ENCODE measurements around the gene RCC2.
"Not testable (repeated sequence)": the region's sequence is repeated elsewhere in the genome, so short reads cannot be mapped to it uniquely, and the experiment has no call there.

The RCC2 gene

GRCh38 chr1:17439250-17440073, at the start of gene RCC2:
Gene RCC2, minus strand, starts transcription at chr1:17439677. Its CDS starts 1,163 bp downstream, at chr1:17438514.
- peak; percentile 46 to 52 for DNase-seq (ENCODE audit: low read depth in 2 of 2)

- DNase-seq (ENCODE audit: low read depth in 2 of 2): no peak
Observed at GRCh38 chr1:17486242-17486641, 46.8 kb upstream of the RCC2 start.

- DNase-seq (ENCODE audit: low read depth in 2 of 2): no peak
Observed at GRCh38 chr1:17485281-17485680, 45.8 kb upstream of the RCC2 start.

GRCh38 chr1:17481981-17482380, 42.5 kb upstream of the RCC2 start:
- DNase-seq (ENCODE audit: low read depth in 2 of 2): not testable (repeated sequence)

- DNase-seq (ENCODE audit: low read depth in 2 of 2): no peak
Observed at GRCh38 chr1:17480846-17481245, 41.4 kb upstream of the RCC2 start.

GRCh38 chr1:17475752-17476151, 36.3 kb upstream of the RCC2 start:
- DNase-seq (ENCODE audit: low read depth in 2 of 2): no peak

- DNase-seq (ENCODE audit: low read depth in 2 of 2): not testable (repeated sequence)
Observed at GRCh38 chr1:17474836-17475555, 35.5 kb upstream of the RCC2 start.

- no peak for DNase-seq (ENCODE audit: low read depth in 2 of 2)
Observed at GRCh38 chr1:17472814-17473213, 33.3 kb upstream of the RCC2 start.

GRCh38 chr1:17471393-17471792, 31.9 kb upstream of the RCC2 start:
- DNase-seq (ENCODE audit: low read depth in 2 of 2): no peak

- DNase-seq (ENCODE audit: low read depth in 2 of 2): no peak
Observed at GRCh38 chr1:17470021-17470799, 30.7 kb upstream of the RCC2 start.

- DNase-seq (ENCODE audit: low read depth in 2 of 2): not testable (repeated sequence)
Observed at GRCh38 chr1:17468357-17469265, 29.1 kb upstream of the RCC2 start.

GRCh38 chr1:17466359-17466758, 26.9 kb upstream of the RCC2 start:
- DNase-seq (ENCODE audit: low read depth in 2 of 2): no peak

- no peak for DNase-seq (ENCODE audit: low read depth in 2 of 2)
Observed at GRCh38 chr1:17465228-17465627, 25.8 kb upstream of the RCC2 start.

GRCh38 chr1:17463991-17464390, 24.5 kb upstream of the RCC2 start:
- no peak for DNase-seq (ENCODE audit: low read depth in 2 of 2)

- no peak for DNase-seq (ENCODE audit: low read depth in 2 of 2)
Observed at GRCh38 chr1:17462669-17463068, 23.2 kb upstream of the RCC2 start.

- no peak for DNase-seq (ENCODE audit: low read depth in 2 of 2)
Observed at GRCh38 chr1:17460219-17460618, 20.7 kb upstream of the RCC2 start.

- no peak for DNase-seq (ENCODE audit: low read depth in 2 of 2)
Observed at GRCh38 chr1:17458794-17459193, 19.3 kb upstream of the RCC2 start.

- no peak for DNase-seq (ENCODE audit: low read depth in 2 of 2)
Observed at GRCh38 chr1:17452686-17453085, 13.2 kb upstream of the RCC2 start.

- DNase-seq (ENCODE audit: low read depth in 2 of 2): not testable (repeated sequence)
Observed at GRCh38 chr1:17452203-17452602, 12.7 kb upstream of the RCC2 start.

GRCh38 chr1:17451731-17452130, 12.3 kb upstream of the RCC2 start:
- no peak for DNase-seq (ENCODE audit: low read depth in 2 of 2)

GRCh38 chr1:17447501-17447992, 8.1 kb upstream of the RCC2 start:
- DNase-seq (ENCODE audit: low read depth in 2 of 2): no peak
